Endodermal cell (in vitro differentiated cells): ENCODE measurements around the gene BTD. TPM values are rescaled to one million over a fixed set of nuclear protein-coding genes. Genes with fewer than 3 reads are reported as not detected.

Source experiments
- DNase-seq: peaks from one replicate; pipeline ENCODE4 v3.0.0-alpha.2; 2017
- H3K27ac ChIP-seq: 2 replicates; pipeline ENCODE4 v1.5.1; 2013; ENCODE audit warnings: mild to moderate bottlenecking, low read depth, low read length, moderate library complexity
- H3K27me3 ChIP-seq: 2 replicates; pipeline ENCODE4 v1.6.1; 2013; ENCODE audit warnings: mild to moderate bottlenecking, low read length, moderate library complexity; ENCODE audit not compliant: insufficient read depth, control insufficient read depth, poor library complexity, severe bottlenecking
- H3K36me3 ChIP-seq: 2 replicates; pipeline ENCODE4 v1.7.0; 2013; ENCODE audit warnings: mild to moderate bottlenecking, low read length, moderate library complexity; ENCODE audit not compliant: control insufficient read depth, insufficient read depth
- H3K4me1 ChIP-seq: one replicate; pipeline ENCODE4 v1.7.0; 2013; ENCODE audit warnings: low read length; ENCODE audit not compliant: control insufficient read depth, insufficient read depth
- H3K4me3 ChIP-seq: 2 replicates; pipeline ENCODE4 v1.5.1; 2013; ENCODE audit warnings: mild to moderate bottlenecking, low read length, moderate library complexity
- H3K9ac ChIP-seq: 2 replicates; pipeline ENCODE4 v1.6.1; 2013; ENCODE audit warnings: mild to moderate bottlenecking, low read length, moderate library complexity; ENCODE audit not compliant: poor library complexity, severe bottlenecking; ENCODE audit errors: extremely low read depth
- H3K9me3 ChIP-seq: 2 replicates; pipeline ENCODE4 v1.6.1; 2013; ENCODE audit warnings: mild to moderate bottlenecking, low read length, moderate library complexity; ENCODE audit not compliant: control insufficient read depth
- H3K27ac Mint-ChIP-seq: 2 replicates; pipeline ENCODE4 v1.8.0; 2020; ENCODE audit warnings: mixed read lengths
- H3K27me3 Mint-ChIP-seq: 2 replicates; pipeline ENCODE4 v1.8.0; 2021; ENCODE audit warnings: mild to moderate bottlenecking, mixed read lengths; ENCODE audit not compliant: insufficient read depth
- H3K36me3 Mint-ChIP-seq: 2 replicates; pipeline ENCODE4 v1.8.0; 2020; ENCODE audit warnings: low read depth, mixed read lengths
- H3K4me1 Mint-ChIP-seq: 2 replicates; pipeline ENCODE4 v1.8.0; 2020; ENCODE audit warnings: mixed read lengths
- H3K4me3 Mint-ChIP-seq: 2 replicates; pipeline ENCODE4 v1.8.0; 2020; ENCODE audit warnings: mild to moderate bottlenecking, moderate library complexity, mixed read lengths
- H3K9me3 Mint-ChIP-seq: 2 replicates; pipeline ENCODE4 v1.8.0; 2020; ENCODE audit warnings: mild to moderate bottlenecking, mixed read lengths
- CTCF ChIP-seq: fragments of 200-600 bp; sonication (generic); conservative IDR thresholded peaks from 2 replicates; pipeline ENCODE4 v1.5.0; 2021; ENCODE audit warnings: antibody characterized with exemption, mild to moderate bottlenecking
- WGBS, 2 experiments: methylation state at CpG; one replicate each; pipeline versions ENCODE4 v1.1.5 to v1.1.7; 2013; ENCODE audit warnings: missing lambda C conversion rate in 2 of 2, mixed read lengths in 1 of 2; ENCODE audit not compliant: insufficient coverage in 1 of 2, insufficient read length in 1 of 2; 5-methylcytosine and 5-hydroxymethylcytosine counted together
- total RNA-seq, 2 donors: library from RNA; stranded (reverse); fragmentation: NEBNext Ultra II Directional in 1 of 2; extraction: Animal tissue kit (Norgen Biotek cat#: 25700) in 1 of 2; gene quantifications; 2 replicates in 1 of 2; 3 replicates in 1 of 2; pipeline ENCODE4 v1.2.1, GENCODE V29; 2021

Gene BTD
- total RNA-seq, 2 donors from 2014 or later, result 25.7 to 27.8 TPM

GRCh38 chr3:15633159-15633558 lies 31.6 kb downstream of the BTD start:
- Histone ChIP-seq H3K9me3 (no peaks in the 10 kb centered on the region), H3K36me3 (no peaks in the 10 kb centered on the region), H3K9ac (no peak overlapping the region), H3K4me1 (peaks cover 3% of the 10 kb centered on the region), H3K27me3 (no peaks in the 10 kb centered on the region), H3K27ac (no peak overlapping the region), H3K4me3 (no peak overlapping the region)
- H3K27me3 Mint-ChIP-seq, result no peaks in the 10 kb centered on the region
- no peak overlapping the region for H3K27ac Mint-ChIP-seq
- DNase-seq, result no peak
- no peak for TF ChIP-seq CTCF
- no peak overlapping the region for H3K4me3 Mint-ChIP-seq
- peaks cover 38% of the 10 kb centered on the region for H3K4me1 Mint-ChIP-seq
- H3K36me3 Mint-ChIP-seq, result peaks cover 7% of the 10 kb centered on the region
- no peaks in the 10 kb centered on the region for H3K9me3 Mint-ChIP-seq
- 63 to 64% methylated on average over 2 to 5 of the region's 5 CpGs for WGBS, 2 experiments

- Mint-ChIP-seq H3K27ac (no peak overlapping the region), H3K27me3 (no peaks in the 10 kb centered on the region), H3K4me1 (peaks cover 38% of the 10 kb centered on the region), H3K9me3 (no peaks in the 10 kb centered on the region), H3K36me3 (peaks cover 7% of the 10 kb centered on the region), H3K4me3 (no peak overlapping the region)
- H3K4me3 ChIP-seq, result no peak overlapping the region
- WGBS, 2 experiments, result 87 to 95% methylated on average over 2 to 3 of the region's 4 CpGs
- H3K36me3 ChIP-seq, result no peaks in the 10 kb centered on the region
- no peaks in the 10 kb centered on the region for H3K9me3 ChIP-seq
- H3K4me1 ChIP-seq, result peaks cover 3% of the 10 kb centered on the region
- no peak for TF ChIP-seq CTCF
- no peak for DNase-seq
- no peak overlapping the region for H3K9ac ChIP-seq
- H3K27me3 ChIP-seq, result no peaks in the 10 kb centered on the region
- no peak overlapping the region for H3K27ac ChIP-seq
These were observed 32.4 kb downstream of the BTD start for GRCh38 chr3:15633766-15634598.

- no peaks in the 10 kb centered on the region for H3K9me3 Mint-ChIP-seq
- no peaks in the 10 kb centered on the region for H3K27me3 ChIP-seq
- H3K27ac ChIP-seq, result no peak overlapping the region
- H3K27me3 Mint-ChIP-seq, result no peaks in the 10 kb centered on the region
- H3K4me1 ChIP-seq, result peaks cover 3% of the 10 kb centered on the region
- no peak for DNase-seq
- H3K4me3 ChIP-seq, result no peak overlapping the region
- TF ChIP-seq CTCF, result no peak
- 99 to 100% methylated on average over 1 to 2 of the region's 2 CpGs for WGBS, 2 experiments
- no peak overlapping the region for H3K9ac ChIP-seq
- H3K9me3 ChIP-seq, result no peaks in the 10 kb centered on the region
- no peak overlapping the region for H3K27ac Mint-ChIP-seq
- H3K4me1 Mint-ChIP-seq, result peaks cover 38% of the 10 kb centered on the region
- H3K36me3 Mint-ChIP-seq, result peaks cover 7% of the 10 kb centered on the region
- no peaks in the 10 kb centered on the region for H3K36me3 ChIP-seq
- no peak overlapping the region for H3K4me3 Mint-ChIP-seq
These were observed 33.1 kb downstream of the BTD start for GRCh38 chr3:15634671-15635070.
